ENCODE data around the gene CTNND1. TPM values are rescaled to one million over a fixed set of nuclear protein-coding genes. Genes with fewer than 3 reads are reported as not detected.
A peak's percentile ranks its signal among the peaks of the same experiment; 100 is the strongest.

Gene CTNND1
- total RNA-seq, 1 donor from 2014 or later = 187 TPM

- no peak for TF ChIP-seq CTCF (conservative IDR thresholded peaks at IDR 0.05)
- no peaks in the 10 kb centered on the region for H3K9me3 Mint-ChIP-seq
- H3K4me1 Mint-ChIP-seq (ENCODE audit: unreplicated experiment) = peaks cover 6% of the 10 kb centered on the region
- DNase-seq (ENCODE audit: extremely low spot score, unreplicated experiment) = no peak
- H3K27me3 Mint-ChIP-seq = no peaks in the 10 kb centered on the region
- no peak overlapping the region for H3K27ac Mint-ChIP-seq
- no peaks in the 10 kb centered on the region for H3K36me3 Mint-ChIP-seq
- no peak overlapping the region for H3K4me3 Mint-ChIP-seq
These were observed 8.6 kb upstream of the CTNND1 start for GRCh38 chr11:57752954-57753353.

GRCh38 chr11:57758174-57758573 lies 3.4 kb upstream of the CTNND1 start:
- no peak for TF ChIP-seq CTCF (conservative IDR thresholded peaks at IDR 0.05)
- H3K9me3 Mint-ChIP-seq = no peaks in the 10 kb centered on the region
- no peak overlapping the region for H3K27ac Mint-ChIP-seq
- H3K4me1 Mint-ChIP-seq (ENCODE audit: unreplicated experiment) = peaks cover 4% of the 10 kb centered on the region
- H3K27me3 Mint-ChIP-seq = no peaks in the 10 kb centered on the region
- H3K36me3 Mint-ChIP-seq = peaks cover 4% of the 10 kb centered on the region
- DNase-seq (ENCODE audit: extremely low spot score, unreplicated experiment) = no peak
- no peak overlapping the region for H3K4me3 Mint-ChIP-seq

GRCh38 chr11:57762235-57762861 lies 746 bp downstream of the CTNND1 start:
- H3K36me3 Mint-ChIP-seq = peaks cover 12% of the 10 kb centered on the region
- peaks cover 23% of the 10 kb centered on the region for H3K4me1 Mint-ChIP-seq (ENCODE audit: unreplicated experiment)
- peak overlapping the region; percentile 100 for H3K27ac Mint-ChIP-seq
- no peak for DNase-seq (ENCODE audit: extremely low spot score, unreplicated experiment)
- H3K9me3 Mint-ChIP-seq = peaks cover 5% of the 10 kb centered on the region
- peak overlapping the region; percentile 99 for H3K4me3 Mint-ChIP-seq
- no peaks in the 10 kb centered on the region for H3K27me3 Mint-ChIP-seq
- TF ChIP-seq CTCF (conservative IDR thresholded peaks at IDR 0.05) = no peak

- no peaks in the 10 kb centered on the region for H3K27me3 Mint-ChIP-seq
- H3K4me1 Mint-ChIP-seq (ENCODE audit: unreplicated experiment) = peaks cover 23% of the 10 kb centered on the region
- no peak for DNase-seq (ENCODE audit: extremely low spot score, unreplicated experiment)
These were observed 2.0 kb downstream of the CTNND1 start for GRCh38 chr11:57763568-57763967.

GRCh38 chr11:57764021-57764420 lies 2.4 kb downstream of the CTNND1 start:
- no peak for TF ChIP-seq CTCF (conservative IDR thresholded peaks at IDR 0.05)
- no peaks in the 10 kb centered on the region for H3K27me3 Mint-ChIP-seq
- H3K4me1 Mint-ChIP-seq (ENCODE audit: unreplicated experiment) = peaks cover 23% of the 10 kb centered on the region
- peaks cover 15% of the 10 kb centered on the region for H3K36me3 Mint-ChIP-seq
- DNase-seq (ENCODE audit: extremely low spot score, unreplicated experiment) = no peak
- H3K27ac Mint-ChIP-seq = peak overlapping the region; percentile 100
- H3K4me3 Mint-ChIP-seq = peak overlapping the region; percentile 99
- H3K9me3 Mint-ChIP-seq = peaks cover 5% of the 10 kb centered on the region

More at GRCh38 chr11:57763568-57763967, 2.0 kb downstream of the CTNND1 start:
- H3K4me3 Mint-ChIP-seq = peak overlapping the region; percentile 99
- H3K27ac Mint-ChIP-seq = peak overlapping the region; percentile 100
- peaks cover 15% of the 10 kb centered on the region for H3K36me3 Mint-ChIP-seq
- TF ChIP-seq CTCF (conservative IDR thresholded peaks at IDR 0.05) = peak; percentile 58
- peaks cover 5% of the 10 kb centered on the region for H3K9me3 Mint-ChIP-seq

Measured in type B pancreatic cell (in vitro differentiated cells).